H1 (cell line): Measurements from ENCODE around the gene TEX35. TPM values are rescaled to one million over a fixed set of nuclear protein-coding genes. Genes with fewer than 3 reads are reported as not detected.
"Not testable (repeated sequence)": the region's sequence is repeated elsewhere in the genome, so short reads cannot be mapped to it uniquely, and the experiment has no call there.

Source experiments
- CTCF ChIA-PET: fragments of 300-600 bp; sonication (Branson Sonifier 250); formaldehyde crosslinking; loops from one replicate; lab custom pipeline; 2021; ENCODE audit not compliant: partially characterized antibody; lab: Charles Lee
- POLR2A ChIA-PET: fragments of 300-600 bp; sonication (Branson Sonifier 250); formaldehyde crosslinking; loops from one replicate; lab custom pipeline; 2021; ENCODE audit warnings: inconsistent platforms; ENCODE audit not compliant: partially characterized antibody; lab: Charles Lee
- DNase-seq, 2 experiments: peaks; one replicate each; pipeline versions ENCODE4 v3.0.0 to v3.0.0-alpha.2; 2010 to 2022; ENCODE audit warnings: low spot score in 2 of 2, low read depth in 1 of 2, mixed read lengths in 1 of 2
- FAIRE-seq: peaks from 2 replicates; lab custom pipeline; 2011; peaks lifted over from hg19 to GRCh38; lab: Jason Lieb, UNC
- H2AFZ ChIP-seq: 2 replicates; pipeline ENCODE4 v1.8.1; 2012; ENCODE audit warnings: low read length, inconsistent platforms
- H2AK5ac ChIP-seq: 2 replicates; pipeline ENCODE4 v1.6.1; 2013; ENCODE audit warnings: low read depth, low read length
- H2BK120ac ChIP-seq: replicated peaks from 2 replicates; pipeline ENCODE3; 2013; ENCODE audit warnings: low read depth, low read length, inconsistent platforms
- H2BK12ac ChIP-seq: 2 replicates; pipeline ENCODE4 v1.6.1; 2013; ENCODE audit warnings: low read depth, low read length
- H2BK15ac ChIP-seq: 2 replicates; pipeline ENCODE4 v1.6.1; 2013; ENCODE audit warnings: low read length
- H2BK20ac ChIP-seq: 2 replicates; pipeline ENCODE4 v1.6.1; 2013; ENCODE audit warnings: low read length
- H2BK5ac ChIP-seq: 2 replicates; pipeline ENCODE4 v1.6.1; 2013; ENCODE audit warnings: low read depth, low read length
- H3K14ac ChIP-seq: 2 replicates; pipeline ENCODE4 v1.6.1; 2013; ENCODE audit warnings: inconsistent platforms; ENCODE audit not compliant: insufficient read length
- H3K18ac ChIP-seq: 2 replicates; pipeline ENCODE4 v1.6.1; 2013; ENCODE audit warnings: low read length; ENCODE audit errors: extremely low read depth
- H3K23ac ChIP-seq: 2 replicates; pipeline ENCODE4 v1.6.1; 2013; ENCODE audit warnings: inconsistent platforms; ENCODE audit not compliant: insufficient read length
- H3K23me2 ChIP-seq: 2 replicates; pipeline ENCODE4 v1.6.1; 2013; ENCODE audit warnings: low read depth, low read length
- H3K27ac ChIP-seq: 2 replicates; pipeline ENCODE4 v1.6.1; 2011; ENCODE audit warnings: low read depth, low read length, inconsistent platforms
- H3K27me3 ChIP-seq, 4 experiments: replicated peaks in 1 of 4; 1 replicate in 1 of 4; 2 replicates in 3 of 4; pipeline versions ENCODE4 v1.6.1 to v1.8.1; 2011 to 2013; ENCODE audit warnings: low read length in 3 of 4, mild to moderate bottlenecking in 3 of 4, inconsistent platforms in 2 of 4, mixed read lengths in 2 of 4, moderate library complexity in 1 of 4; ENCODE audit not compliant: control insufficient read depth in 3 of 4, insufficient read depth in 3 of 4; ENCODE audit errors: extremely low read depth in 1 of 4
- H3K36me3 ChIP-seq, 4 experiments: 2 replicates each; pipeline versions ENCODE4 v1.6.1 to v1.8.1; 2011 to 2013; ENCODE audit warnings: mild to moderate bottlenecking in 4 of 4, low read length in 3 of 4, moderate library complexity in 2 of 4, control low read depth in 1 of 4, inconsistent platforms in 1 of 4; ENCODE audit not compliant: insufficient read depth in 4 of 4, control insufficient read depth in 2 of 4
- H3K4ac ChIP-seq: replicated peaks from 2 replicates; pipeline ENCODE3; 2013; ENCODE audit warnings: low read length, low read depth, mixed read lengths, inconsistent platforms; ENCODE audit not compliant: insufficient read length
- H3K4me1 ChIP-seq, 4 experiments: replicated peaks in 1 of 4; 1 replicate in 1 of 4; 2 replicates in 3 of 4; pipeline versions ENCODE4 v1.6.1 to v1.8.1; 2011 to 2013; ENCODE audit warnings: low read length in 3 of 4, inconsistent platforms in 2 of 4, mixed read lengths in 1 of 4; ENCODE audit not compliant: insufficient read depth in 4 of 4, control insufficient read depth in 3 of 4
- H3K4me2 ChIP-seq, 2 experiments: 2 replicates each; pipeline versions ENCODE4 v1.6.1 to v1.8.1; 2011 to 2013; ENCODE audit warnings: low read depth in 2 of 2, low read length in 2 of 2, control low read depth in 1 of 2, inconsistent platforms in 1 of 2, mild to moderate bottlenecking in 1 of 2; ENCODE audit not compliant: insufficient read depth in 1 of 2
- H3K4me3 ChIP-seq, 4 experiments: fragments of 200-600, 300-600 bp in 1 of 4; sonication (generic), shearing (Covaris generic), sonication (Bioruptor Twin) in 1 of 4; 2 replicates each; pipeline versions ENCODE4 v1.5.1 to v1.8.1; 2011 to 2016; ENCODE audit warnings: low read length in 4 of 4, low read depth in 3 of 4, control low read depth in 2 of 4, inconsistent platforms in 2 of 4, mild to moderate bottlenecking in 2 of 4, mixed read lengths in 1 of 4, moderate library complexity in 1 of 4; ENCODE audit not compliant: insufficient read depth in 2 of 4; ENCODE audit errors: extremely low read depth in 1 of 4
- H3K56ac ChIP-seq: replicated peaks from 2 replicates; pipeline ENCODE3; 2013; ENCODE audit warnings: low read depth, mild to moderate bottlenecking, mixed read lengths, low read length, inconsistent platforms; ENCODE audit not compliant: insufficient read length
- H3K79me1 ChIP-seq: 2 replicates; pipeline ENCODE4 v1.6.1; 2013; ENCODE audit warnings: low read depth, low read length, control low read depth
- H3K79me2 ChIP-seq, 2 experiments: 2 replicates each; pipeline versions ENCODE4 v1.6.1 to v1.8.1; 2012 to 2013; ENCODE audit warnings: low read length in 2 of 2, mild to moderate bottlenecking in 2 of 2, inconsistent platforms in 1 of 2; ENCODE audit not compliant: insufficient read depth in 2 of 2, control insufficient read depth in 1 of 2
- H3K9ac ChIP-seq, 4 experiments: replicated peaks in 1 of 4; 1 replicate in 1 of 4; 2 replicates in 3 of 4; pipeline versions ENCODE4 v1.6.1 to v1.8.1; 2011 to 2013; ENCODE audit warnings: low read depth in 3 of 4, low read length in 3 of 4, control low read depth in 2 of 4, mild to moderate bottlenecking in 2 of 4, moderate library complexity in 2 of 4, inconsistent platforms in 1 of 4; ENCODE audit errors: extremely low read depth in 1 of 4
- H3K9me3 ChIP-seq, 2 experiments: 2 replicates each; pipeline versions ENCODE4 v1.6.1 to v1.8.1; 2012 to 2013; ENCODE audit warnings: mild to moderate bottlenecking in 2 of 2, moderate library complexity in 2 of 2, control low read depth in 1 of 2, inconsistent platforms in 1 of 2, low read depth in 1 of 2, low read length in 1 of 2, mixed read lengths in 1 of 2; ENCODE audit not compliant: insufficient read depth in 2 of 2
- H4K20me1 ChIP-seq, 2 experiments: replicated peaks in 1 of 2; 2 replicates each; pipeline versions ENCODE3 to v1.8.1; 2011 to 2013; ENCODE audit warnings: inconsistent platforms in 2 of 2, low read length in 2 of 2, mild to moderate bottlenecking in 1 of 2; ENCODE audit not compliant: insufficient read depth in 2 of 2, control insufficient read depth in 1 of 2
- H4K5ac ChIP-seq: 2 replicates; pipeline ENCODE4 v1.6.1; 2013; ENCODE audit warnings: low read length, low read depth, mixed read lengths, inconsistent platforms; ENCODE audit not compliant: insufficient read length
- H4K8ac ChIP-seq: 2 replicates; pipeline ENCODE4 v1.8.0; 2013; ENCODE audit warnings: mild to moderate bottlenecking, moderate library complexity, low read length, inconsistent platforms; ENCODE audit not compliant: insufficient read depth; ENCODE audit errors: extremely low read depth
- H4K91ac ChIP-seq: replicated peaks from 2 replicates; pipeline ENCODE3; 2013; ENCODE audit warnings: low read length, mixed read lengths, inconsistent platforms; ENCODE audit not compliant: insufficient read length
- WGBS, 2 experiments: shearing (Covaris generic) in 1 of 2; methylation state at CpG; one replicate each; pipeline versions ENCODE4 v1.1.6 to v1.1.7; 2013 to 2015; ENCODE audit warnings: low lambda C conversion rate in 2 of 2, mixed read lengths in 2 of 2, inconsistent platforms in 1 of 2, low coverage in 1 of 2, missing lambda C conversion rate in 1 of 2; ENCODE audit not compliant: insufficient replicate concordance in 2 of 2, insufficient coverage in 1 of 2, insufficient read length in 1 of 2; ENCODE audit errors: extremely low coverage in 1 of 2, missing lambda C conversion rate in 1 of 2; 5-methylcytosine and 5-hydroxymethylcytosine counted together
- polyA plus RNA-seq, 7 experiments: library from polyadenylated mRNA; depleted of rRNA in 3 of 7; stranded (reverse) in 5 of 7; unstranded in 2 of 7; fragments of >200 nt in 5 of 7; fragments of 200-250 nt in 2 of 7; gene quantifications; 1 replicate in 5 of 7; 2 replicates in 1 of 7; 4 replicates in 1 of 7; pipeline versions ENCODE4 v1.2.1 to v1.2.3, GENCODE V29; 2011 to 2013; ENCODE audit warnings: missing spikeins in 2 of 7, mixed read lengths in 2 of 7
- total RNA-seq: library from RNA; stranded (reverse); fragmentation: NEBNext Ultra II Directional; extraction: Animal tissue kit (Norgen Biotek cat#: 25700); gene quantifications from 2 replicates; pipeline ENCODE4 v1.2.1, GENCODE V29; 2021

Gene TEX35
- total and polyA plus RNA-seq, 2 of the 8 experiments (the other 6 are each of a cell fraction or from before 2014, with no cell fraction given), result 0.03 TPM; not detected in 1

DNA sequence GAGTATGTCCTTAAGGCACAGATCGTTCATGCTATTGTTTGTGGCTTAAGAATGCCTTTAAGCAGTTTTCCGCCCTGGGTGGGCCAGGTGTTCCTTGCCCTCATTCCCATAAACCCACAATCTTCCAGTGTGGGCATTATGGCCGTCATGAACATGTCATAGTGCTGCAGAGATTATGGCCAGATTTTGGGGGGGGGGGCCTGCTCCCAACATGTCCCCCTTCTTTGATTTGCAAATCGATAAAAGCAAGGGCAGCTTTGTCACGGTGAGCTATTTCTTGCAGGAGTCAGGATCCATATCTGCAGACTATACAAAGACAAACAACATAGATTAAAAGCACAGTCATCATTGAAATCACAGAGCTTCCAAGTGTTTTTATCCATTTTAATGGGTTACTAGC, 41.4 kb downstream of the TEX35 start:
- H3K56ac ChIP-seq, H2BK12ac ChIP-seq, H3K9me3 ChIP-seq, H4K20me1 ChIP-seq, H3K9ac ChIP-seq, H3K4me3 ChIP-seq, H3K79me1 ChIP-seq, H2BK20ac ChIP-seq, H2AK5ac ChIP-seq, H3K27me3 ChIP-seq, H3K14ac ChIP-seq, H2AFZ ChIP-seq, H4K91ac ChIP-seq, H2BK15ac ChIP-seq, H3K79me2 ChIP-seq, H4K5ac ChIP-seq, H3K4ac ChIP-seq, H3K4me2 ChIP-seq, H3K23ac ChIP-seq, DNase-seq, H3K27ac ChIP-seq, H2BK5ac ChIP-seq, H4K8ac ChIP-seq, H3K36me3 ChIP-seq, H3K4me1 ChIP-seq, FAIRE-seq, H2BK120ac ChIP-seq, H3K23me2 ChIP-seq, POLR2A ChIA-PET, H3K18ac ChIP-seq: not testable (repeated sequence)
- CTCF ChIA-PET, result interaction anchor here (0.8 to 3.6 kb wide), 3 partner anchors 11 to 449 kb away, joined by 3 to 12 read pairs (median 5); no protein-coding TSS in a partner anchor
- 92% methylated on average over 5 of the region's 5 CpGs; no CpG with 5 or more reads in 1 of the 2 experiments for WGBS, 2 experiments

DNA sequence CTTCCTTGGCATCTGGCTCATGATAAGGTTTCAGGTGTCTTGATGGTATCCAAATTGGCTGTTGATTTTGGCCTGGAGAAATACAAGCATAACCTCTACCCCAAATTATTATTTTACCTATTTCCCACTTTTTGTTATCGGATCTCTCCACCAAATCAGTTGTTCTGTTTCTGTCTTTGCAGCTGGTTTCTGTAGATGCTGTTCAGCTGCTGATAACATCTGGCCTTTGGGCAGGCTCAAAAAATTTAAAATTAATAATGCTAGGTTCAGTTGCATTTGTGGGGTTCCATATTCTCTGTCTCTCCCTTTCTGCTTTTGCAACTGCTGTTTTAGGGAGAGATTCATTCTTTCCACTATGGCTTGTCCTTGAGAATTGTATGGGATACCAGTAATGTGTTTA, 42.7 kb downstream of the TEX35 start:
- H3K27ac ChIP-seq, DNase-seq, POLR2A ChIA-PET, H2BK15ac ChIP-seq, H3K79me2 ChIP-seq, H4K91ac ChIP-seq, H4K20me1 ChIP-seq, H3K27me3 ChIP-seq, H2BK120ac ChIP-seq, H4K5ac ChIP-seq, H2BK12ac ChIP-seq, H3K56ac ChIP-seq, H2AFZ ChIP-seq, H3K4me2 ChIP-seq, FAIRE-seq, H2BK5ac ChIP-seq, H3K9ac ChIP-seq, H3K18ac ChIP-seq, H3K4me3 ChIP-seq, H3K36me3 ChIP-seq, H3K4ac ChIP-seq, H2AK5ac ChIP-seq, H3K23me2 ChIP-seq, H3K4me1 ChIP-seq, H3K79me1 ChIP-seq, H2BK20ac ChIP-seq, H4K8ac ChIP-seq, H3K9me3 ChIP-seq, H3K23ac ChIP-seq, H3K14ac ChIP-seq: not testable (repeated sequence)
- 100% methylated on average over 1 of the region's 1 CpG; no CpG with 5 or more reads in 1 of the 2 experiments for WGBS, 2 experiments
- CTCF ChIA-PET, result interaction anchor here (3.6 kb wide), 1 partner anchor 12 kb away, joined by 12 read pairs; no protein-coding TSS in a partner anchor
